Ovary (tissue), 3 donors: ENCODE measurements around the gene GOLGA8J.

Experiments
- POLR2A ChIP-seq: fragments of 450-650 bp; IDR thresholded peaks from one replicate; pipeline ENCODE4 v1.6.1; 2017; ENCODE audit warnings: antibody characterized with exemption, mild to moderate bottlenecking, moderate library complexity
- TF ChIP-seq, protein P1 (sequence below), 3 donors: fragments of 450-650 bp in 2 of 3; fragments of 200-600 bp in 1 of 3; IDR thresholded peaks; one replicate each; pipeline versions ENCODE4 v1.5.1 to v1.8.0; 2016 to 2022; ENCODE audit warnings: antibody characterized with exemption in 3 of 3, mild to moderate bottlenecking in 1 of 3
- donor health status: DM: no; HTN: no; CAD: no.

DNA sequence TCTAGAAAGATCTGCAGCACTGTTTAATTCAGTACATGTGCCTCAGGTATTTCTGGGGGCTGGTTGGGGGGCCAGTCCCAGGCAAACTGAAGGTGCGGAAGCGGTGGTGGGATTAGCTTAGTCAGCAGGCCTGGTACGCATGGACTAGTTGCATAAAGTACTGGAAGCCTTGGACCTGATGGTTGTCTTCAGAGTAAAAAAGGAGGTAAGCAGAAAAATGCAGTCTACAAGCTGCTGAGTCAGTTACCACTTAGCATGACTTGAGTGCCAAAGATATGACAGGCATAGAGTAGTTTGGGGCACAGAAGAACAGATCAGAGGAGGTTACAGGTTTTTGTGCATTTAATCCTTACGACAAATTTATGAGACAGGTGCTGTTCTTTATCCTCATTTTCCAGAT is 19.9 kb upstream of the GOLGA8J start:
- TF ChIP-seq POLR2A = no peak
- TF ChIP-seq, protein P1, sequence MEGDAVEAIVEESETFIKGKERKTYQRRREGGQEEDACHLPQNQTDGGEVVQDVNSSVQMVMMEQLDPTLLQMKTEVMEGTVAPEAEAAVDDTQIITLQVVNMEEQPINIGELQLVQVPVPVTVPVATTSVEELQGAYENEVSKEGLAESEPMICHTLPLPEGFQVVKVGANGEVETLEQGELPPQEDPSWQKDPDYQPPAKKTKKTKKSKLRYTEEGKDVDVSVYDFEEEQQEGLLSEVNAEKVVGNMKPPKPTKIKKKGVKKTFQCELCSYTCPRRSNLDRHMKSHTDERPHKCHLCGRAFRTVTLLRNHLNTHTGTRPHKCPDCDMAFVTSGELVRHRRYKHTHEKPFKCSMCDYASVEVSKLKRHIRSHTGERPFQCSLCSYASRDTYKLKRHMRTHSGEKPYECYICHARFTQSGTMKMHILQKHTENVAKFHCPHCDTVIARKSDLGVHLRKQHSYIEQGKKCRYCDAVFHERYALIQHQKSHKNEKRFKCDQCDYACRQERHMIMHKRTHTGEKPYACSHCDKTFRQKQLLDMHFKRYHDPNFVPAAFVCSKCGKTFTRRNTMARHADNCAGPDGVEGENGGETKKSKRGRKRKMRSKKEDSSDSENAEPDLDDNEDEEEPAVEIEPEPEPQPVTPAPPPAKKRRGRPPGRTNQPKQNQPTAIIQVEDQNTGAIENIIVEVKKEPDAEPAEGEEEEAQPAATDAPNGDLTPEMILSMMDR (IDR thresholded peaks at IDR 0.05) = no peak
